SK-N-SH (cell line): ENCODE measurements around the gene LTBR. TPM values are rescaled to one million over a fixed set of nuclear protein-coding genes. Genes with fewer than 3 reads are reported as not detected.

Experiments used
- CTCF ChIA-PET: fragments of 300-600, 350-600 bp; formaldehyde crosslinking; extraction: SDS; loops from one replicate; lab custom pipeline; 2021; lab: Yijun Ruan, JAX
- POLR2A ChIA-PET: fragments of 350-600 bp; sonication (Branson Sonifier 250); formaldehyde crosslinking; extraction: SDS; loops from one replicate; lab custom pipeline; 2020; ENCODE audit warnings: antibody characterized with exemption, inconsistent platforms; lab: Yijun Ruan, JAX
- DNase-seq: peaks from one replicate; pipeline ENCODE4 v3.0.0; 2012
- H2AFZ ChIP-seq: fragments of 200-600 bp; sonication (generic); 2 replicates; pipeline ENCODE4 v1.8.1; 2016; ENCODE audit warnings: antibody characterized with exemption, mild to moderate bottlenecking, low read depth
- H3F3A ChIP-seq: fragments of 200-600 bp; sonication (generic); replicated peaks from 2 replicates; pipeline ENCODE3; 2016; ENCODE audit warnings: antibody characterized with exemption, mild to moderate bottlenecking; ENCODE audit not compliant: insufficient read depth
- H3K27ac ChIP-seq, 2 experiments: fragments of 200-500 bp in 1 of 2; fragments of 200-600 bp in 1 of 2; sonication (Bioruptor generic) in 1 of 2; sonication (generic), shearing (Covaris generic) in 1 of 2; 2 replicates each; pipeline versions ENCODE4 v1.5.1 to v1.6.1; 2014 to 2016; ENCODE audit warnings: low read depth in 2 of 2, inconsistent platforms in 1 of 2, low read length in 1 of 2, mild to moderate bottlenecking in 1 of 2, mixed read lengths in 1 of 2
- H3K27me3 ChIP-seq: fragments of 200-600 bp; sonication (generic), shearing (Covaris generic); 2 replicates; pipeline ENCODE4 v1.6.1; 2016; ENCODE audit warnings: mixed run types; ENCODE audit not compliant: insufficient read depth
- H3K36me3 ChIP-seq, 2 experiments: fragments of 200-500 bp in 1 of 2; fragments of 200-600 bp in 1 of 2; sonication (Bioruptor generic) in 1 of 2; sonication (generic) in 1 of 2; replicated peaks in 1 of 2; 2 replicates each; pipeline versions ENCODE3 to v1.5.1; 2014 to 2016; ENCODE audit warnings: low read length in 1 of 2, mild to moderate bottlenecking in 1 of 2; ENCODE audit not compliant: insufficient read depth in 2 of 2, control insufficient read depth in 1 of 2
- H3K4me1 ChIP-seq, 2 experiments: fragments of 200-500 bp in 1 of 2; fragments of 200-600 bp in 1 of 2; sonication (Bioruptor generic) in 1 of 2; sonication (generic), shearing (Covaris generic) in 1 of 2; 2 replicates each; pipeline versions ENCODE4 v1.5.1 to v1.6.1; 2014 to 2016; ENCODE audit warnings: low read depth in 1 of 2, low read length in 1 of 2, mixed run types in 1 of 2; ENCODE audit not compliant: insufficient read depth in 2 of 2, control insufficient read depth in 1 of 2
- H3K4me2 ChIP-seq: fragments of 200-600 bp; sonication (generic), shearing (Covaris generic); 2 replicates; pipeline ENCODE4 v1.6.1; 2017; ENCODE audit warnings: mixed run types
- H3K4me3 ChIP-seq, 2 experiments: fragments of 200-500 bp in 1 of 2; fragments of 200-600 bp in 1 of 2; sonication (Bioruptor generic) in 1 of 2; sonication (generic), shearing (Covaris generic) in 1 of 2; 2 replicates each; pipeline versions ENCODE4 v1.5.1 to v1.8.1; 2014 to 2016; ENCODE audit warnings: low read depth in 2 of 2, inconsistent platforms in 1 of 2, low read length in 1 of 2, mild to moderate bottlenecking in 1 of 2, mixed read lengths in 1 of 2, moderate library complexity in 1 of 2
- H3K79me2 ChIP-seq: fragments of 200-600 bp; sonication (generic); 2 replicates; pipeline ENCODE4 v1.8.1; 2017; ENCODE audit warnings: mild to moderate bottlenecking; ENCODE audit not compliant: insufficient read depth
- H3K9ac ChIP-seq: fragments of 200-600 bp; sonication (generic); 2 replicates; pipeline ENCODE4 v1.6.1; 2017; ENCODE audit warnings: mixed run types
- H3K9me2 ChIP-seq: fragments of 200-600 bp; sonication (generic); 2 replicates; pipeline ENCODE4 v1.6.1; 2017; ENCODE audit warnings: mixed run types
- H3K9me3 ChIP-seq: fragments of 200-600 bp; sonication (generic); 2 replicates; pipeline ENCODE4 v1.6.1; 2017; ENCODE audit warnings: mixed run types, mild to moderate bottlenecking, moderate library complexity
- H4K20me1 ChIP-seq: fragments of 200-600 bp; sonication (generic); 2 replicates; pipeline ENCODE4 v1.6.1; 2017; ENCODE audit warnings: mild to moderate bottlenecking, mixed run types; ENCODE audit not compliant: insufficient read depth
- CTCF ChIP-seq: fragments of 200-600 bp; sonication (generic); IDR thresholded peaks from 2 replicates; pipeline ENCODE4 v1.6.1; 2017; ENCODE audit warnings: antibody characterized with exemption, mild to moderate bottlenecking, moderate library complexity
- ELF1 ChIP-seq: IDR thresholded peaks from 2 replicates; pipeline ENCODE4 v1.4.0; 2012
- EZH2phosphoT487 ChIP-seq: fragments of 200-600 bp; sonication (generic); IDR thresholded peaks from 2 replicates; pipeline ENCODE4 v1.6.1; 2017; ENCODE audit warnings: low read depth, mixed run types, mild to moderate bottlenecking, antibody characterized with exemption, moderate library complexity, borderline replicate concordance
- FOSL2 ChIP-seq: IDR thresholded peaks from 2 replicates; pipeline ENCODE4 v1.4.0; 2012; ENCODE audit warnings: low read depth, mild to moderate bottlenecking, moderate library complexity, borderline replicate concordance
- FOXM1 ChIP-seq: IDR thresholded peaks from 2 replicates; pipeline ENCODE4 v1.4.0; 2012; ENCODE audit warnings: low read depth, mild to moderate bottlenecking
- GATA2 ChIP-seq: sonication (generic); formaldehyde crosslinking; IDR thresholded peaks from 2 replicates; pipeline ENCODE4 v1.5.0; 2020; ENCODE audit warnings: mild to moderate bottlenecking, missing genetic modification reagents
- MAX ChIP-seq: IDR thresholded peaks from 2 replicates; pipeline ENCODE4 v1.4.0; 2012; ENCODE audit warnings: low read depth
- MEF2A ChIP-seq: IDR thresholded peaks from 2 replicates; pipeline ENCODE4 v1.4.0; 2012; ENCODE audit warnings: low read depth, borderline replicate concordance
- MXI1 ChIP-seq: IDR thresholded peaks from 2 replicates; pipeline ENCODE4 v1.6.1; 2012; ENCODE audit warnings: mild to moderate bottlenecking, low read depth, low read length, improper control_type of control experiment
- NFIC ChIP-seq: IDR thresholded peaks from 2 replicates; pipeline ENCODE4 v1.4.0; 2012; ENCODE audit warnings: borderline replicate concordance
- NRF1 ChIP-seq: IDR thresholded peaks from 2 replicates; pipeline ENCODE4 v1.6.1; 2012; ENCODE audit warnings: low read depth, mild to moderate bottlenecking, low read length
- PBX3 ChIP-seq: IDR thresholded peaks from 2 replicates; pipeline ENCODE4; 2012
- POLR2AphosphoS5 ChIP-seq: IDR thresholded peaks from 2 replicates; pipeline ENCODE4 v1.6.1; 2012; ENCODE audit warnings: low read depth, low read length
- RAD21 ChIP-seq: IDR thresholded peaks from 2 replicates; pipeline ENCODE4 v1.6.1; 2012; ENCODE audit warnings: mild to moderate bottlenecking, low read length
- RCOR1 ChIP-seq: fragments of 150-350 bp; IDR thresholded peaks from 2 replicates; pipeline ENCODE4 v1.6.1; 2017; ENCODE audit warnings: antibody characterized with exemption, low read length
- REST ChIP-seq: IDR thresholded peaks from 2 replicates; pipeline ENCODE4 v1.6.1; 2012; ENCODE audit warnings: mild to moderate bottlenecking, low read depth, low read length, moderate library complexity
- RFX5 ChIP-seq: IDR thresholded peaks from 2 replicates; pipeline ENCODE4 v1.6.1; 2012; ENCODE audit warnings: mild to moderate bottlenecking, improper control_type of control experiment, low read length
- SIN3A ChIP-seq: IDR thresholded peaks from 2 replicates; pipeline ENCODE4 v1.6.1; 2012; ENCODE audit warnings: low read depth, mild to moderate bottlenecking, low read length, moderate library complexity, borderline replicate concordance
- TEAD4 ChIP-seq: IDR thresholded peaks from 2 replicates; pipeline ENCODE4 v1.4.0; 2012; ENCODE audit warnings: mild to moderate bottlenecking, borderline replicate concordance; ENCODE audit not compliant: insufficient read depth
- USF2 ChIP-seq: fragments of 150-350 bp; IDR thresholded peaks from 2 replicates; pipeline ENCODE4 v1.6.1; 2017; ENCODE audit warnings: antibody characterized with exemption, low read length, low read depth, borderline replicate concordance
- YY1 ChIP-seq: IDR thresholded peaks from 2 replicates; pipeline ENCODE4 v1.4.0; 2012; ENCODE audit warnings: low read depth, mild to moderate bottlenecking
- ZBTB33 ChIP-seq: IDR thresholded peaks from 2 replicates; pipeline ENCODE4 v1.4.0; 2012; ENCODE audit warnings: low read depth, borderline replicate concordance
- WGBS: methylation state at CpG from one replicate; pipeline ENCODE4 v1.1.6; 2017; ENCODE audit warnings: low lambda C conversion rate; 5-methylcytosine and 5-hydroxymethylcytosine counted together
- polyA plus RNA-seq, 3 experiments: library from polyadenylated mRNA; depleted of rRNA; stranded (reverse); fragments of >200 nt; gene quantifications; 2 replicates each; pipeline ENCODE4 v1.2.3, GENCODE V29; 2012

LTBR gene
- polyA plus RNA-seq, 1 of the 3 experiments (the other 2 are of a cell fraction) = 0.12 TPM

GRCh38 chr12:6335451-6336078 lies 48.4 kb upstream of the LTBR start:
- Histone ChIP-seq H4K20me1 (peaks cover 12% of the 10 kb centered on the region; the same call in 1 of the 2 replicates), H3K9me3 (no peaks in the 10 kb centered on the region), H3F3A (peaks cover 65% of the 10 kb centered on the region), H3K9ac (peak overlapping the region; percentile 83), H3K79me2 (peaks cover 77% of the 10 kb centered on the region), H3K4me1 (peaks cover 47 to 71% of the 10 kb centered on the region in 2 experiments), H2AFZ (no peak overlapping the region), H3K4me2 (peak overlapping the region; percentile 88), H3K27me3 (no peaks in the 10 kb centered on the region), H3K9me2 (no peaks in the 10 kb centered on the region), H3K36me3 (peaks cover 27 to 30% of the 10 kb centered on the region in 2 experiments), H3K27ac (peak overlapping the region; percentile 96 to 100), H3K4me3 (peak overlapping the region; percentile 19 to 55; a peak in 3 of 4 replicates)
- POLR2A ChIA-PET = interaction anchor here (1.0 to 1.4 kb wide), 2 partner anchors 135 to 199 kb away, joined by 4 to 7 read pairs; partner anchors contain the start of genes GAPDH and VAMP1
- DNase-seq = peak; percentile 74
- CTCF ChIA-PET = interaction anchor here (0.6 to 2.5 kb wide), 9 partner anchors 48 to 885 kb away, joined by 3 to 10 read pairs (median 3); no protein-coding TSS in a partner anchor
- 7% methylated on average over 11 of the region's 11 CpGs for WGBS
- TF ChIP-seq FOXM1 (no peak), MEF2A (no peak), ELF1 (peak; percentile 75), EZH2phosphoT487 (no peak), NFIC (0 out of 2 replicates have a peak, but pooled peaks have one; percentile 9), REST (no peak; the same call in 1 of the 2 replicates), CTCF (peak; percentile 67), RCOR1 (no peak), ZBTB33 (no peak), GATA2 (CRISPR knock-in tag) (no peak), TEAD4 (no peak), RAD21 (peak; percentile 60), MAX (no peak), PBX3 (peak; percentile 62; the same call in 1 of the 2 replicates), SIN3A (no peak), POLR2AphosphoS5 (no peak), USF2 (no peak), FOSL2 (peak; percentile 52; the same call in 1 of the 2 replicates), MXI1 (peak; percentile 25; the same call in 1 of the 2 replicates), NRF1 (no peak), YY1 (no peak), RFX5 (no peak)
